GM21423 (cell line): ENCODE results near the gene SRA1.

Source experiments
- ATAC-seq: cut with Tn5 transposase; IDR thresholded peaks from one replicate; pipeline ENCODE4 v1.9.1; 2021; ENCODE audit warnings: mild to moderate bottlenecking, moderate library complexity; ENCODE audit not compliant: unreplicated experiment

SRA1 gene

GRCh38 chr5:140551872-140552271 is 5.4 kb downstream of the SRA1 start:
- ATAC-seq = no peak

GRCh38 chr5:140550147-140551079 is 6.9 kb downstream of the SRA1 start:
- ATAC-seq = no peak

DNA sequence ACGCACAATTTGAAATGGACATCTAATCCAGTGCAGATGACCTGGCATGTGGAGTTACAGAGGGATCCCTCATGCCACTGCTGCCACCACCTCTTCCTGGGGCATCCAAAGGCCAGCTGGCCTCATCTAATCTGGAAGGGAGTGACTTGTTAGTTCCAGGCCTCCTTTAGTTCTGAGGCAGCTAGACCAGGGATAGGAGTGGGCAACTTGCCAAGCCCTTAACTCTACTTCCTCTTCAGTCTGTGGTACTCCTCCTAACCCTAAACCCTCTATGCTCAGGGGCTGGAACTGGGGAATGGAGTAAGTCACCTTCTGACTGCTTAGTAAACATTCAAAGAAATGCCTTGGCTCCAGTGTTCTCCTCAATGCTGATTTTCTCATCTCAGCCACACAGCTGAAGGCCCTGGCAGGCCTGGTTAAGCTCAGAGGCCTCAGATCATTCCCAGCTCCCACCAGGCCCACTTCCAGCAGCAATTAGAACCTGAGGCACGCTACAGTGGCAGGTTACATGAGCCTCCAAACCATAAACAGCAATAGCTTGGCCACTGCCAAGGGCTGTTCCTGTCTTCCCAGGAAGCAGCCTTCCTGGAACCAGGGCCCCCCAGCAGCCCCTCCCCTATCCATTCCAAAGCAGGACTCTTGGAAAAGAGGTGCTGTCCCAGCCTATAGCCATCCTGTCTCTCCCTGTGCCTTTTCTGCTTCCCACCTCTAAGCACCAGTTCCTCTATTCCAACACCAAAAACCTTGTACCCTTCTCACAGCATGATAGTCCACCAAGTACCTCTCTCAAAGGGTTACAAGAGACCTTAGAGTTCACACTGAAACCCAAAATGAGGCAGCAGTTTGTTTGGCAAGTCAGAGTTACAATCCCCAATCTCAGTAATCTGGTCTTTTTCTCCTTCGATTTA is 7.8 kb downstream of the SRA1 start:
- no peak for ATAC-seq

GRCh38 chr5:140548791-140549190 is 8.5 kb downstream of the SRA1 start:
- no peak for ATAC-seq

GRCh38 chr5:140548300-140548688 is 9.0 kb downstream of the SRA1 start:
- ATAC-seq = peak; percentile 2

GRCh38 chr5:140547508-140548299 is 9.6 kb downstream of the SRA1 start, which contains the start of gene EIF4EBP3:
EIF4EBP3 (plus strand) TSS chr5:140547662; CDS start chr5:140547738, 76 bp downstream.
- ATAC-seq = peak; percentile 98

DNA sequence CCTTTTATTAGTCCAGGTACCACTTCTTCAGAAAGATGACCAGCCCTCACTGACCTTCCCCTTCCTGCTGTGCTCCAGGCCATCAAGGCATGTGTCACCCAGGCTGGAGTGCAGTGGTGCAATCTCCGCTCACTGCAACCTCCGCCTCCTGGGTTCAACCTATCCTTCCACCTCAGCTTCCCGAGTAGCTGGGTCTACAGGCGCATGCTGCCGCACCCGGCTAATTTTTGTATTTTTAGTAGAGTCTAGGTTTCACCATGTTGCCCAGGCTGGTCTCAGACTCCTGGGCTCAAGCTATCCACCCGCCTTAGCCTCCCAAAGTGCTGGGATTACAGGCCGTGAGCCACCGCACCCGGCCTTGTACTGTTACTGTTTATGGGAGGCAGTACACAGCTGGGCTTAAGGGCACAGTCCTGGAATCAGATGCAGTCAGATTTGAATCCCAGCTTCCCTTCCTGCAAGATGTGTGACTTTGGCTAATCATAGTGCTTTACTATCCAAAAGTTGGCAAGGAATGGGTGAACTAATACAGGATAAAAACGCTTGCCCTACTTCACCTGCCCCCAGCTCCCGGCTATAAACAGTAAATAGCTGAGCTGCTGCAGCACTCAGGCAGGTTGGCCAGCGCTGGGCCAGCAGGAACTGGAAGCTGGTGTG is 10.3 kb downstream of the SRA1 start:
- no peak for ATAC-seq

GRCh38 chr5:140545606-140546005 is 11.7 kb downstream of the SRA1 start:
- no peak for ATAC-seq

DNA sequence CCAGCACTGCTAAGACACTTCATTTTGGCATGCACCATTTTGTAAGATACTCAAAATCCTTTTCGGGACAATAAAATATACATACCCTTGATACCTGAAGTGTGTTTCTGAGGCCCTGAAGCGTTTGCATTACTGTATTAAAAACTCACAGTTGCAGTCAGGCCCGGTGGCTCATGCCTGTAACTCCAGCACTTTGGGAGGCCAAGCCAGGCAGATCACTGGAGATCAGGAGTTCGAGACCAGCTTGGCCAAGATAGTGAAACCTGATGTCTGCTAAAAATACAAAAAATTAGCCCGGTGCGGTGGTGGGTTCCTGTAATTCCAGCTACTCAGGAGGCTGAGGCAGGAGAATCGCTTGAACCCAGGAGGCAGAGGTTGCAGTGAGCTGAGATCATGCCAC is 12.3 kb downstream of the SRA1 start:
- no peak for ATAC-seq

GRCh38 chr5:140542972-140543371 is 14.3 kb downstream of the SRA1 start:
- ATAC-seq = no peak

- ATAC-seq = no peak
Measured at GRCh38 chr5:140540227-140540626, 17.0 kb downstream of the SRA1 start.

DNA sequence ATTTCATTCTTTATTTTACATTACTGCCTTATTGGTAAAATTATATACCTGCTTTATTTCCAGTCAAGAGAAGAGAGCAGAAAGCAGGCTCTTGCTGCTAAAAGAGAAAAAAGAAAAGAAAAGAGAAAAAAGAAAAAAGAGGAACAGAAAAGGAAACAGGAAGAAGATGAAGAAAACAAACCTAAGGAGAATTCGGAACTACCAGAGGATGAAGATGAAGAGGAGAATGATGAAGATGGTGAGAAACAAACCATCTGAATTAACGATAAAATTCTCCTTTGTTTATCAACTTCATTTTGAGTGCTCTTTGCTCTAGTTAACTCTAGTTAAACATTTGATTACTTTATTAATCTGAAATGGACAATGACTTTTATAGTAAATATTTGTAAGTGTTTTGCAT is 33.3 kb downstream of the SRA1 start:
- ATAC-seq = no peak

GRCh38 chr5:140513124-140513523 is 44.1 kb downstream of the SRA1 start:
- ATAC-seq = no peak

GRCh38 chr5:140509898-140510297 is 47.4 kb downstream of the SRA1 start:
- ATAC-seq = no peak

DNA sequence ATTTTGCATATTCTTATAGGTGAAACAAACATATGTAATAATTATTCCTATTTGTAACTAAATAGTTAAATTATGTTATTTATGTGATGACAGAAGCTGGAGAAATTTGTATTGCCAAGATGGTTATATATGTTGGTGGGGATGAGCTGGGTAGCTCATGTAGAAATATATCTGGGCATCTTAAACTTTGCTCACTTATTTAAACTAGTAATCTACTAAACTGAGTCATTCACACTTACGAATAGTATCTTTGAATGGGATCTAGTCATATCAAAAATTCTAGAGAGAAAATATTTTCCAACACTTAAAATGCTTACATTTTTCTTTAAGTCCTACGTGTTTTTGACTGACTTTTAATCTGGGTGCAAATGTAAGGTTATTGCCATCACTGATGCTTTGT is 54.4 kb downstream of the SRA1 start:
- no peak for ATAC-seq
